ENCODE data around the gene MAEL.

DNA sequence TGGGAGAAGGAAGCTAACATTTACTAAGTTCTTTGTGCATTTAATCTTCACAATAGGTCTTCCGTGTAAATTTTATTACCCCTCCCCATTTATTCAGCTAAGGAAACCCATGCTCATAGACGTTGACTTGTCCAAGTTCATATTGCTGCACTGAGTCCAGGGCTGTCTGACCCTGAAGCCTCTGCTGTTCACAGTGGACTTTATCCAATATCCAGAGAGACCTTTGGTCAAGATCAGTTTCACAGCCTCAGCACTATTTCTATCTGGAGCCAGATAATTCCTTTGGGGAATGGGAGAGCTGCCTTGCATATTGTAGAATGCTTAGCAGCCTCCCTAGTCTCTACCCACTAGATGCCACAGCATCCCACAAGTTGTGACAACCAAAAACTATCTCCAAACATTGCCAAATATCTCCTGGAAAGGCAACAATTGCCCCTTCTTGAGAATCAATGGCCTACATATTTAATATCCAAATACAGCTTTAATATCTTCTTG, 40.2 kb upstream of the MAEL start:
- TF ChIP-seq EZH2phosphoT487 (IDR thresholded peaks at IDR 0.05; ENCODE audit: borderline replicate concordance, low read length) (no peak), EZH2 (IDR thresholded peaks at IDR 0.05; ENCODE audit: low read length, unreplicated experiment) (no peak)
